Measurements from ENCODE around the gene ERGIC2.

- TF ChIP-seq CTCF (IDR thresholded peaks at IDR 0.05) (no peak), POLR2A (IDR thresholded peaks at IDR 0.05) (no peak)
Measured at GRCh38 chr12:29343022-29343799, 37.8 kb downstream of the ERGIC2 start.
